ENCODE results near the gene ALOX15.
"Not testable (repeated sequence)": the region's sequence is repeated elsewhere in the genome, so short reads cannot be mapped to it uniquely, and the experiment has no call there.

Gene ALOX15

DNA sequence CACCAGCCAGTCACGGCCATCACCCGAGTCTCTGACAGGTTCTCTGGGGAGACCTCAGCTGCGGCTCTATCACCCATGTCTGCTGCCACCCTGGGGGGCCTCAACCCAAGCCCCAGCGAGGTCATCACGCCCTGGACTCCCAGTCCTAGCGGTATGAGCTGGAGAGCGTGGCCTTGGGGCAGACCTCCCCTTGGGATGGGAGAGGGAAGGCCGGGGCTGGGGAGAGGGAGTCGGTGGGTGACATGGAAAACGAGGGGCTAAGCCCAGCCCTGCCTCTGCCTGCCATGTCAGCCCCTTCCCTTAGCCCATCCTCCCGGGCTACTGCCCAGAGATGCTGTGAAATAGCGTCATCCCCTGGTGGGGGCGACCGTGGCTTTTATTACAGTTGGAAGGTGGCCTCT lies 48.5 kb downstream of the ALOX15 start:
- Histone ChIP-seq H3K36me3 (ENCODE audit: insufficient read depth) (no peaks in the 10 kb centered on the region), H3K79me2 (ENCODE audit: insufficient read depth, low read depth) (no peaks in the 10 kb centered on the region), H4K20me1 (ENCODE audit: insufficient read depth) (no peaks in the 10 kb centered on the region), H3K4me1 (ENCODE audit: low read depth, poor library complexity, severe bottlenecking) (no peaks in the 10 kb centered on the region), H3K4me2 (no peak overlapping the region), H3K27me3 (ENCODE audit: insufficient read depth, low read depth) (peaks cover 40% of the 10 kb centered on the region), H3K27ac (no peak overlapping the region), H3K4me3 (IDR thresholded peaks at IDR 0.05; ENCODE audit: insufficient read depth, low read depth, low read length) (no peak overlapping the region), H3K9ac (no peak overlapping the region), H2AFZ (ENCODE audit: low read depth) (no peak overlapping the region)
- TF ChIP-seq, protein P1, sequence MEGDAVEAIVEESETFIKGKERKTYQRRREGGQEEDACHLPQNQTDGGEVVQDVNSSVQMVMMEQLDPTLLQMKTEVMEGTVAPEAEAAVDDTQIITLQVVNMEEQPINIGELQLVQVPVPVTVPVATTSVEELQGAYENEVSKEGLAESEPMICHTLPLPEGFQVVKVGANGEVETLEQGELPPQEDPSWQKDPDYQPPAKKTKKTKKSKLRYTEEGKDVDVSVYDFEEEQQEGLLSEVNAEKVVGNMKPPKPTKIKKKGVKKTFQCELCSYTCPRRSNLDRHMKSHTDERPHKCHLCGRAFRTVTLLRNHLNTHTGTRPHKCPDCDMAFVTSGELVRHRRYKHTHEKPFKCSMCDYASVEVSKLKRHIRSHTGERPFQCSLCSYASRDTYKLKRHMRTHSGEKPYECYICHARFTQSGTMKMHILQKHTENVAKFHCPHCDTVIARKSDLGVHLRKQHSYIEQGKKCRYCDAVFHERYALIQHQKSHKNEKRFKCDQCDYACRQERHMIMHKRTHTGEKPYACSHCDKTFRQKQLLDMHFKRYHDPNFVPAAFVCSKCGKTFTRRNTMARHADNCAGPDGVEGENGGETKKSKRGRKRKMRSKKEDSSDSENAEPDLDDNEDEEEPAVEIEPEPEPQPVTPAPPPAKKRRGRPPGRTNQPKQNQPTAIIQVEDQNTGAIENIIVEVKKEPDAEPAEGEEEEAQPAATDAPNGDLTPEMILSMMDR (conservative IDR thresholded peaks at IDR 0.05; ENCODE audit: low read depth, low read length): no peak

DNA sequence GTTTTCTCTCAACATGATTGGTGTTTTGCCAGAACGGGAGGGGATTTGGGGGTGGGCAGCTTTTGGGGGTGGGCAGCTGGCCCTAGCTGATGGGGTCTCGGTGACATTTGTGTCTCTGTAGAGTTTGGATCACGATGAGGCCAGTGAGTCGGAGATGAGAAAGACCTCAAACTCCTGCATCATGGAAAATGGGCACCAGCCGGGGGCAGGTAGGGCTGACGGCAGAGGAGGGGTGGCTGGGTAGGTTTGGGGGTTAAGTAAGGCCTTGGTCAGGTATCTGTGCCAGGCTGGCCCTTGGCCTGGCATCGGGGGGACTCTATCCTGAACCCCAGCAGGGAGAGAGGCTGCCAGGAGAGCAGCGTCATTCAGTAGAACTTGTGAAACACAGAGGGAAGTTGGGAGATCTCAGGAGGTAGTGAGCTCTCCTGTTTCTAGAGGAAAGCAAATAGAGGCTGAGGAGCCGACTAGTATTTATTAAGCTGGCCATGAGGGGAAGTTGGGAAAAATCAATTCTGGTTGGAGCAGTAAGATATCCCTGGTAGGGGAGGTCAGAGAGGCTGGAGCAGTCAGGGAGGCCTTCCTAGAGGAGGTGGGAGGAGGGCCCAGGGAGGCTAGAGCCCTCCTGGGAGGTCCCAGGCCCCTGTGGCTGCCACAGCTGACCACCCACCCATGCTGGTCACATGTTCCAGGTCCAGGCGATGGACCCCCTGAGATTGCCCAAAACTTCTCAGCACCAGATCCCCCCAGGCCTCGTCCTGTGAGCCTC lies 49.1 kb downstream of the ALOX15 start:
- Histone ChIP-seq H3K79me2 (ENCODE audit: insufficient read depth, low read depth) (no peaks in the 10 kb centered on the region), H4K20me1 (ENCODE audit: insufficient read depth) (no peaks in the 10 kb centered on the region), H3K36me3 (ENCODE audit: insufficient read depth) (no peaks in the 10 kb centered on the region), H3K27me3 (ENCODE audit: insufficient read depth, low read depth) (peaks cover 42% of the 10 kb centered on the region), H3K4me3 (IDR thresholded peaks at IDR 0.05; ENCODE audit: insufficient read depth, low read depth, low read length) (no peak overlapping the region), H3K4me1 (ENCODE audit: low read depth, poor library complexity, severe bottlenecking) (no peaks in the 10 kb centered on the region), H3K9ac (no peak overlapping the region), H3K27ac (no peak overlapping the region), H3K4me2 (no peak overlapping the region), H2AFZ (ENCODE audit: low read depth) (no peak overlapping the region)
- TF ChIP-seq, protein P1 (conservative IDR thresholded peaks at IDR 0.05; ENCODE audit: low read depth, low read length): no peak

DNA sequence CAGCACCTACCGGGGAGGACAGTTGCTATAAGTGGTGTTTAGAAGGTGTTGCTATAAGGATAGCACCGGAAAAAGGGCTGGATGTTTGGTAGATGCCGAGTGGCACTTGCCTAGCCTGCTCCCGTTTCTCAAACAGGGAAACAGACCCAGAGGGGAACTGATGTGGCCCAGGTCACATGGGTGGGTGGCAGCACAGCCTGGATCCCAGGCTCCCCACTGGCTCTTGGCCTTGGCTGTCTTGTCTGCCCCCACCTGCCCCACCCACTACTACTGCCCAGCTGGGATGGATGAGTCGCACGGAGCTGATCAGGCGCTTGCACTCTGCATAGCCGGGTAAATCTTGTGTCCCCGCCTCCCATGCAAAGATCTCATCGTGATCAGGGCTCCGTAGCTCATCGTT lies 49.9 kb downstream of the ALOX15 start:
- H3K4me3 ChIP-seq (IDR thresholded peaks at IDR 0.05; ENCODE audit: insufficient read depth, low read depth, low read length): no peak overlapping the region
- peaks cover 41% of the 10 kb centered on the region for H3K27me3 ChIP-seq (ENCODE audit: insufficient read depth, low read depth)
- no peaks in the 10 kb centered on the region for H3K79me2 ChIP-seq (ENCODE audit: insufficient read depth, low read depth)
- H3K36me3 ChIP-seq (ENCODE audit: insufficient read depth): no peaks in the 10 kb centered on the region
- H3K9ac ChIP-seq: no peak overlapping the region
- no peaks in the 10 kb centered on the region for H3K4me1 ChIP-seq (ENCODE audit: low read depth, poor library complexity, severe bottlenecking)
- TF ChIP-seq, protein P1 (conservative IDR thresholded peaks at IDR 0.05; ENCODE audit: low read depth, low read length): no peak
- H3K4me2 ChIP-seq: no peak overlapping the region
- H2AFZ ChIP-seq (ENCODE audit: low read depth): no peak overlapping the region
- no peaks in the 10 kb centered on the region for H4K20me1 ChIP-seq (ENCODE audit: insufficient read depth)
- H3K27ac ChIP-seq: no peak overlapping the region

DNA sequence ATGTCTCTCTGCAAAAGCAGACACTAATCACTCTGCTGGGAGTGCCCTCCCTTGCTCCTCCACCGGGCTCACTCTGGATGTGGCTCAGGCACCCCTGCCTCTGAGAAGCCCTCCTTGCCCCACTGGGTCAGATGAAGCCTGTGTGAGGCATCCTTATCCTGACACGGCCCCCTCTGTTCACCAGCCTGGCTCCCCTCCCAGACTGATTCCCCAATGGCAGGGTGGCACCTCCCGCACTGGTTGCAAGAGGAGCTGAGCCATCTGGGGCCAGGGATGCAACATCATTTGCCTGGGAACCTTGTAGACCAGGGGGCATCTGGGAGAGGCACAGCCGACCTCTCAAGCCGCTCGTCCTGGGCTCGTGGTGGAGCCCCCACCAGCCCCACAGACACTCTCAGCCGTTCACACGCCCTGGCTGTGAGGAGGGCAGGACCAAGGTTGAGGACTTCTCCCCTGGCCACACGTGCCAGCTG lies 50.5 kb downstream of the ALOX15 start:
- no peaks in the 10 kb centered on the region for H4K20me1 ChIP-seq (ENCODE audit: insufficient read depth)
- H3K9ac ChIP-seq: no peak overlapping the region
- no peaks in the 10 kb centered on the region for H3K36me3 ChIP-seq (ENCODE audit: insufficient read depth)
- H3K79me2 ChIP-seq (ENCODE audit: insufficient read depth, low read depth): no peaks in the 10 kb centered on the region
- H3K4me1 ChIP-seq (ENCODE audit: low read depth, poor library complexity, severe bottlenecking): no peaks in the 10 kb centered on the region
- TF ChIP-seq, protein P1 (conservative IDR thresholded peaks at IDR 0.05; ENCODE audit: low read depth, low read length): no peak
- H3K4me2 ChIP-seq: no peak overlapping the region
- no peak overlapping the region for H3K27ac ChIP-seq
- peaks cover 44% of the 10 kb centered on the region for H3K27me3 ChIP-seq (ENCODE audit: insufficient read depth, low read depth)
- H2AFZ ChIP-seq (ENCODE audit: low read depth): no peak overlapping the region
- no peak overlapping the region for H3K4me3 ChIP-seq (IDR thresholded peaks at IDR 0.05; ENCODE audit: insufficient read depth, low read depth, low read length)

DNA sequence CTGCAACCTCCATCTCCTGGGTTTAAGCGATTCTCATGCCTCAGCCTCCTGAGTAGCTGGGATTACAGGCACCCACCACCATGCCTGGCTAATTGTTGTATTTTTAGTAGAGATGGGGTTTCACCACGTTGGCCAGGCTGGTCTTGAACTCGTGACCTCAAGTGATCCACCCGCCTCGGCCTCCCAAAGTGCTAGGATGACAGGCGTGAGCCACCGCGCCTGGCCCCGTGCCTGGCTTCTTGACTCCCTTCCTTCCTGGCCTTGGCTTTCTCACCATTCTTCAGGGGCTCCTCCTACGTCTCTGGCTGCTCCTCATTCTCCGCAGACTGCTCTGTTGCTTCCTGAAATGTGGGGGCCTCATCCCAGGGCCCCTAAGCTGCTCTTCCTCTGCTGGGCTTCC lies 51.4 kb downstream of the ALOX15 start:
- H3K9ac ChIP-seq; H4K20me1 ChIP-seq (ENCODE audit: insufficient read depth); H3K4me3 ChIP-seq (IDR thresholded peaks at IDR 0.05; ENCODE audit: insufficient read depth, low read depth, low read length); H3K4me2 ChIP-seq; H3K36me3 ChIP-seq (ENCODE audit: insufficient read depth); H3K27ac ChIP-seq; H3K79me2 ChIP-seq (ENCODE audit: insufficient read depth, low read depth); H3K4me1 ChIP-seq (ENCODE audit: low read depth, poor library complexity, severe bottlenecking); H2AFZ ChIP-seq (ENCODE audit: low read depth): not testable (repeated sequence)
- H3K27me3 ChIP-seq (ENCODE audit: insufficient read depth, low read depth): peaks cover 44% of the 10 kb centered on the region

Data from KMS-11 (cell line).